ENCODE results near the gene NEK1. TPM values are rescaled to one million over a fixed set of nuclear protein-coding genes. Genes with fewer than 3 reads are reported as not detected.

NEK1 gene
- total and polyA plus RNA-seq, 2 of the 8 experiments (the other 6 are each of a cell fraction or from before 2014, with no cell fraction given) = 3.9 to 11.7 TPM

GRCh38 chr4:169345316-169345721 lies 267.1 kb downstream of the NEK1 start (continued):
- TF ChIP-seq CHD7 (IDR thresholded peaks at IDR 0.05; ENCODE audit: insufficient replicate concordance, low read length) = no peak
- no peak for TF ChIP-seq RFX5 (IDR thresholded peaks at IDR 0.05; ENCODE audit: borderline replicate concordance, low read depth, low read length)
- TF ChIP-seq JUN (IDR thresholded peaks at IDR 0.05; ENCODE audit: low read depth, low read length) = no peak
- TF ChIP-seq YY1 (IDR thresholded peaks at IDR 0.05; ENCODE audit: low read depth, low read length) = no peak
- TF ChIP-seq FOSL1 (IDR thresholded peaks at IDR 0.05; ENCODE audit: insufficient read depth, low read depth, low read length) = no peak
- TF ChIP-seq CBX8 (IDR thresholded peaks at IDR 0.05; ENCODE audit: borderline replicate concordance, low read depth, low read length) = no peak
- TF ChIP-seq HDAC2 (IDR thresholded peaks at IDR 0.05; ENCODE audit: borderline replicate concordance in 1 of 2, low read depth in 2 of 2, low read length in 2 of 2) = no peak
- no peak for TF ChIP-seq RBBP5 (IDR thresholded peaks at IDR 0.05; ENCODE audit: borderline replicate concordance, low read depth, low read length)
- no peak for TF ChIP-seq USF2 (IDR thresholded peaks at IDR 0.05; ENCODE audit: low read length)
- no peak for TF ChIP-seq POLR2A (IDR thresholded peaks at IDR 0.05; ENCODE audit: control extremely low read depth in 1 of 2, low read depth in 2 of 2, low read length in 2 of 2)
